ENCODE measurements around the gene SLC2A14. TPM values are rescaled to one million over a fixed set of nuclear protein-coding genes. Genes with fewer than 3 reads are reported as not detected.

The SLC2A14 gene
- total RNA-seq, 1 donor, result under 0.01 TPM

DNA sequence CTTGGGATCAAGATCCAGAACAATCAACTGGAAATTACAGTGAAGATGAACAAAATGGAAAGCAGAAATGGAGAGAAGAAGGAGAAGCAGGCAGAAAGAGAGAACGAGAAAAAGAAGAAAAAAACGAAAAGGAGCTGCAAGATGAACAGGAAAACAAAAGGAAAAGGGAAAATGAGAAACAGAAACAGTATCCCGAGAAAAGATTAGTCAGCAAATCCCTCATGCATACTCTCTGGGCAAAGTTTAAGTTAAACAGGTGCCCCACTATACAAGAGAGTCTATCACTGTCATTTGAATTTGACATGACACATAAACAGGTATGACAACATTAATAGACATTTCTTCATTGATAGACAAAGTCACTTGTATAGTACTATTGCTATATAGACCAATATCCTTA is 102.7 kb downstream of the SLC2A14 start:
- H3K27me3 ChIP-seq (ENCODE audit: insufficient read depth, low read length), result no peaks in the 10 kb centered on the region
- H3K9me3 ChIP-seq (ENCODE audit: low read depth, low read length), result no peaks in the 10 kb centered on the region
- no peak overlapping the region for H3K4me3 ChIP-seq (ENCODE audit: insufficient read depth, low read length)
- TF ChIP-seq, protein P1, sequence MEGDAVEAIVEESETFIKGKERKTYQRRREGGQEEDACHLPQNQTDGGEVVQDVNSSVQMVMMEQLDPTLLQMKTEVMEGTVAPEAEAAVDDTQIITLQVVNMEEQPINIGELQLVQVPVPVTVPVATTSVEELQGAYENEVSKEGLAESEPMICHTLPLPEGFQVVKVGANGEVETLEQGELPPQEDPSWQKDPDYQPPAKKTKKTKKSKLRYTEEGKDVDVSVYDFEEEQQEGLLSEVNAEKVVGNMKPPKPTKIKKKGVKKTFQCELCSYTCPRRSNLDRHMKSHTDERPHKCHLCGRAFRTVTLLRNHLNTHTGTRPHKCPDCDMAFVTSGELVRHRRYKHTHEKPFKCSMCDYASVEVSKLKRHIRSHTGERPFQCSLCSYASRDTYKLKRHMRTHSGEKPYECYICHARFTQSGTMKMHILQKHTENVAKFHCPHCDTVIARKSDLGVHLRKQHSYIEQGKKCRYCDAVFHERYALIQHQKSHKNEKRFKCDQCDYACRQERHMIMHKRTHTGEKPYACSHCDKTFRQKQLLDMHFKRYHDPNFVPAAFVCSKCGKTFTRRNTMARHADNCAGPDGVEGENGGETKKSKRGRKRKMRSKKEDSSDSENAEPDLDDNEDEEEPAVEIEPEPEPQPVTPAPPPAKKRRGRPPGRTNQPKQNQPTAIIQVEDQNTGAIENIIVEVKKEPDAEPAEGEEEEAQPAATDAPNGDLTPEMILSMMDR (IDR thresholded peaks at IDR 0.05; ENCODE audit: extremely low read depth, low read depth, low read length), result no peak
- no peaks in the 10 kb centered on the region for H3K79me2 ChIP-seq (ENCODE audit: insufficient read depth, low read length)
- no peaks in the 10 kb centered on the region for H3K36me3 ChIP-seq (ENCODE audit: insufficient read depth, low read length)
- H3K4me1 ChIP-seq (ENCODE audit: insufficient read depth, low read length), result no peaks in the 10 kb centered on the region
- no peaks in the 10 kb centered on the region for H4K20me1 ChIP-seq (ENCODE audit: insufficient read depth, low read length)
- H2AFZ ChIP-seq (ENCODE audit: low read length), result no peak overlapping the region
- DNase-seq (ENCODE audit: insufficient read length, low spot score, missing footprints), result no peak
- H3K4me2 ChIP-seq (ENCODE audit: insufficient read depth, low read length), result no peak overlapping the region
- H3K27ac ChIP-seq (ENCODE audit: low read depth, low read length), result no peak overlapping the region

Small RNAs within 50 kb of the gene (small RNA-seq; reads per million reads assigned to genes)
- gene RF00019, result not detected

Other genes with a start within 250 kb of the SLC2A14 start
- gene APOBEC1, start 207.0 kb downstream of the SLC2A14 start, total RNA-seq, result not detected in 2 replicates
- not detected in 2 replicates for gene GDF3, start 177.1 kb downstream of the SLC2A14 start, total RNA-seq
- gene DPPA3, start 161.5 kb downstream of the SLC2A14 start, total RNA-seq, result not detected in 2 replicates
- gene CLEC4C, start 125.5 kb downstream of the SLC2A14 start, total RNA-seq, result not detected in 2 replicates
- not detected in 2 replicates for gene NANOGNB, start 107.7 kb downstream of the SLC2A14 start, total RNA-seq
- under 0.01 TPM in 1 of 2 replicates, not detected in the other for gene NANOG, start 83.5 kb downstream of the SLC2A14 start, total RNA-seq
- gene SLC2A3, start 63.3 kb upstream of the SLC2A14 start, total RNA-seq, result 117 and 143 TPM in 2 replicates
- gene FOXJ2, start 159.8 kb upstream of the SLC2A14 start, total RNA-seq, result 10.5 and 11.2 TPM in 2 replicates
- 0.29 and 0.72 TPM in 2 replicates for gene C3AR1, start 193.4 kb upstream of the SLC2A14 start, total RNA-seq
- 39.8 and 40.1 TPM in 2 replicates for gene NECAP1, start 209.4 kb upstream of the SLC2A14 start, total RNA-seq

Data from osteoblast (primary cell).